Activated CD8-positive, alpha-beta memory T cell treated with anti-CD3 and anti-CD28 coated beads, Interleukin-2, amount 50 U/mL, for 4 hours (primary cell): ENCODE results near the gene ZNF594.
"Not testable (repeated sequence)": the region's sequence is repeated elsewhere in the genome, so short reads cannot be mapped to it uniquely, and the experiment has no call there.

Source experiments
- DNase-seq: peaks from one replicate; pipeline ENCODE4 v3.0.0-alpha.2; 2020

ZNF594 gene

GRCh38 chr17:5200360-5200759 is 8.7 kb upstream of the ZNF594 start:
- no peak for DNase-seq

DNA sequence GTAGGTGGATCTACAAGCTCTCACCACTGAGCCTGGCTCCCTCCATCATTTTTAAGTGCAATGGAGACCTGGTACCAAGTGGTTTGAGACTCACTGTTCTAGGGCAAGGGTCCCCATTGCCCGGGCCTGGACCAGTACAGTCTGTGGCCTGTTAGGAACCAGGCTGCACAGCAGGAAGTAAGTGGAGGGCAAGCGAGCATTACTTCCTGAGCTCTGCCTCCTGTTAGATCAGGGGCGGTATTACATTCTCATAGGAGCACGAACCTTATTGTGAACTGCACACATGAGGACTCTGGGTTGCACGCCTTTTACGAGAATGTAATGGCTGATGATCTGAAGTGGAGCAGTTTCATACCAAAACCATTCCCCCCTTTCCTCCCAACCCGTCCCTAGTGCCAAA is 6.8 kb upstream of the ZNF594 start:
- DNase-seq, result no peak

- DNase-seq, result no peak
These were observed 2.7 kb upstream of the ZNF594 start for GRCh38 chr17:5194346-5194745.

GRCh38 chr17:5184288-5184687 is 7.4 kb downstream of the ZNF594 start:
- DNase-seq, result no peak

- no peak for DNase-seq
These were observed 8.3 kb downstream of the ZNF594 start for GRCh38 chr17:5183410-5183793.

DNA sequence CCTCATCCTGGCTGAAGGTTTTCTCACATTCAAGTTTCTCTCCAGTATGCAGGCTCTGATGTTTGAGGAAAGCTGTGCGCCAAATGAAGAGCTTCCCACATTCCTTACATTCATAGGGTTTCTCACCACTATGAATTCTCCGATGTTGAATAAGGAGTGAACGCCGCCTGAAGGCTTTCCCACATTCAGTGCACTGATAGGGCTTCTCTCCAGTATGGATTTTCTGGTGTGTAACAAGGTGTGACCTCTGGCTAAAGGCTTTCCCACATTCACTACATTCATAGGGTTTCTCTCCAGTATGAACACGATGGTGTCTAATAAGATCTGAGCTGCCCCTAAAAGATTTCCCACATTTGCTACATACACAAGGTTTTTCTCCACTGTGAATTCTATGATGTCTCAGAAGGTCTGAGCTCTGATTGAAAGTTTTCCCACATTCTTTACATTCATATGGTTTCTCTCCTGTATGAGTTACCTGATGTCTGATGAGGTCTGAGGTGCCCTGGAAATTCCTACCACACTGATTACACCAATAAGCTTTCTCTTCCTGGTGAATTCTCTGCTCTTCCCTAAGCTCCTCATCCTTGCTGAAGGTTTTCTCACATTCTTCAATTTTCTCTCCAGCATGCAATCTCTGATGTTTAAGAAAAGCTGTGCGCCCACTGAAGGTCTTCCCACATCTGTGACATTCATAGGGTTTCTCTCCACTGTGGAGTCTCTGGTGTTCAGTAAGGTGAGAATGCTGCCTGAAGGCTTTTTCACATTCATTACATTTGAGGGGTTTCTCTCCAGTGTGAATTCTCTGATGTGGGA is 8.9 kb downstream of the ZNF594 start:
- DNase-seq, result no peak

DNA sequence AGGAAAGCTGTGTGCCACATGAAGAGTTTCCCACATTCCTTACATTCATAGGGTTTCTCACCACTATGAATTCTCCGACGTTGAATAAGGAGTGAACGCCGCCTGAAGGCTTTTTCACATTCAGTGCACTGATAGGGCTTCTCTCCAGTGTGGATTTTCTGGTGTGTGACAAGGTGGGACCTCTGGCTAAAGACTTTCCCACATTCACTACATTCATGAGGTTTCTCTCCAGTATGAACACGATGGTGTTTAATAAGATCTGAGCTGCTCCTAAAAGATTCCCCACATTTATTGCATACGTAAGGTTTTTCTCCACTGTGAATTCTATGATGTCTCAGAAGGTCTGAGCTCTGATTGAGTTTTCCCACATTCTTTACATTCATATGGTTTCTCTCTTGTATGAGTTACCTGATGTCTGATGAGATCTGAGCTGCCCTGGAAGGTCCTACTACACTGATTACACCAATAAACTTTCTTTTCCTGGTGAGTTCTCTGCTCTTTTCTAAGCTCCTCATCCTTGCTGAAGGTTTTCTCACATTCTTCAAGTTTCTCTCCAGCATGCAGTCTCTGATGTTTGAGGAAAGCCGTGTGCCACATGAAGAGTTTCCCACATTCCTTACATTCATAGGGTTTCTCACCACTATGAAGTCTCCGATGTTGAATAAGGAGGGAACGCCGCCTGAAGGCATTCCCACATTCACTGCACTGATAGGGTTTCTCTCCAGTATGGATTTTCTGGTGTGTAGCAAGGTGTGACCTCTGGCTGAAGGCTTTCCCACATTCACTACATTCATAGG is 10.0 kb downstream of the ZNF594 start:
- DNase-seq, result no peak

DNA sequence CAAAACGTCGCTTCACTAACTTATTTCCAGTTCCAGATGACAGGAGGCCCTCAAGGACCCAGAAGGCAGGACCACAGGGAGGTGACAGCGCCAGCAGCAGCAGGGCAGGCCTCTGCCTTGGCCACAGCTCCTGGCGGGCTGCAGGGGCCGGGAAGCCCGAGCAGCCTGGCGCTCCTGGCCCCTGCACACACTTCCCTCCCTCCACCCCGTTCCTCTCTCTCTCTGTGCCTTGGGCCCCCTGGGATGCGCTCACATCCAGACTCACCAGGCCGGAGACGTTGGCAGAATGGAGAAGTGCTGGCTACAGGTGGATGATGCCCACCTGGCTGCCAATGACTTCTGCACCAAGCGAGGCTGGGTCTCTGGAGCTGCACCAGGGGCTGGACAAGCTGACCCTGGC is 12.7 kb downstream of the ZNF594 start:
- no peak for DNase-seq

DNA sequence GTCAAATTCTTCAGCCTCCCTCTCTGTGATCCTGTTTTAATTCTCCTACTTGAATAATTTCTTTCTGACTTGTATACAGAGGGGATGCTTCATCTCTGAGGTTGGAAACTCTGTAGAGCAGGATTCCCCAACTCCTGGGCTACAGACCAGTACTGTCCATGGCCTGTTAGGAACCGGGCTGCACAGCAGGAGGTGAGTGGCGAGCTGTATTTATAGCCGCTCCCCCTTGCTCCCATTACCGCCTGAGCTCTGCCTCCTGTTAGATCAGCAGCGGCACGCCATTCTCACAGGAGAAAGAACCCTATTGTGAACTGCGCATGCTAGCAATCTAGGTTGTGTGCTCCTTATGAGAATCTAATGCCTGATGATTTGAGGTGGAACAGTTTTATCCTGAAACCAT is 16.6 kb downstream of the ZNF594 start:
- DNase-seq, result not testable (repeated sequence)

GRCh38 chr17:5165791-5166564 is 25.7 kb downstream of the ZNF594 start:
- DNase-seq, result not testable (repeated sequence)

- DNase-seq, result no peak
These were observed 27.2 kb downstream of the ZNF594 start for GRCh38 chr17:5164436-5164835.

- DNase-seq, result not testable (repeated sequence)
These were observed 29.9 kb downstream of the ZNF594 start for GRCh38 chr17:5161793-5162192.

DNA sequence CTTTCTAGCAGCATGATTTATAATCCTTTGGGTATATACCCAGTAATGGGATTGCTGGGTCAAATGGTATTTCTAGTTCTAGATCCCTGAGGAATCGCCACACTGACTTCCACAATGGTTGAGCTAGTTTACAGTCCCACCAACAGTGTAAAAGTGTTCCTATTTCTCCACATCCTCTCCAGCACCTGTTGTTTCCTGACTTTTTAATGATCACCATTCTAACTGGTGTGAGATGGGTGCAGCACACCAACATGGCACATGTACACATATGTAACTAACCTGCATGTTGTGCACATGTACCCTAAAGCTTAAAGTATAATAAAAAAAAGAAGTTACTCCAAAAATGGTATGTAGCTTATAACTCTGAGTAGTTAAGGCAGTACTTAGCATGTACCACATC is 31.0 kb downstream of the ZNF594 start:
- not testable (repeated sequence) for DNase-seq

DNA sequence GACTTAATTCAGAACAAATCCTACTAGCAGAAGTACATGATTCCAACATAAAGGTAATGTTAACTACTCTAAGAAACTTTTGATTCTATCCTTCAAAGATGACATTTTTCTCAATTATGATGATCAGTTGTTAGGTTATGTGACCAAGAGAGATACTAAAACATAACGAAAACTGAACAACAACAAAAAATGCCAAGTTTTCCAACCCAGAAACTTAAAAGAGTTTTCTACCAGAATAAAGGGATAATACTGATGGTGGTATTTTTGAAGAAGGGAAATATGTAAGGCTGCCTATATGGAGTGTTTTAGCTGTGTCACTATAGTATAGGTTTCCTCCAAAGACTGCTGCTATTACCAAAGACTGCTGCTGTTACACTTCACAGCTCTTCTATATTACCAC is 45.5 kb downstream of the ZNF594 start:
- not testable (repeated sequence) for DNase-seq

GRCh38 chr17:5142877-5143276 is 48.8 kb downstream of the ZNF594 start:
- not testable (repeated sequence) for DNase-seq

DNA sequence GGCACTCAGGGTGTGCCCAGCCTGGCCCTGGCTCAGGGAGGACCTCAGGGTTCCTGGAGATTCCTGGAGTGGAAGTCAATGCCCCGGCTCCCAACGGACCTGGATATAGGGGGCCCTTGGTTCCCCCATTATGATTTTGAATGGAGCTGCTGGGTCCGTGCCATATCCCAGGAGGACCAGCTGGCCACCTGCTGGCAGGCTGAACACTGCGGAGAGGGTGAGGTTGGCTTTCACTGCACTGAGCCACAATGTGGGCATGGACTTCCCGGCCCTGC is 52.3 kb downstream of the ZNF594 start:
- DNase-seq, result no peak

GRCh38 chr17:5138616-5139457 is 52.8 kb downstream of the ZNF594 start:
- no peak for DNase-seq

DNA sequence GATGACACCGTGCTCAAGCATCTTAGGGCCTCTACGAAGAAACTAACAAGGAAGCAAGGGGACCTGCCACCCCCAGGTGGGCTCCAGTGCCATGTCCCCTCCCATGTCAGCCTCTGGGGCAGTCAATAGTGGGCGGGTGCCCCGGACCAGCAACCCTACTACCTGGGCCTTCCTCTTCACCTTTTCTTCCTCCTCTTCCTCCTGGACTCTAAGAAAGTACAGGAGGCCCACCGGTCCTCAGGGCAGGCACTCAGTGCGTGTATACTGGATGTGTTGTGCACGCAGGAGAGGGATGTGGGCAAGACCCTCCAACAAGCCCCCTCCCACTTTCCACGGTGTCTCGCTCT is 53.5 kb downstream of the ZNF594 start:
- DNase-seq, result not testable (repeated sequence)

- not testable (repeated sequence) for DNase-seq
These were observed 54.0 kb downstream of the ZNF594 start for GRCh38 chr17:5137511-5138197.

DNA sequence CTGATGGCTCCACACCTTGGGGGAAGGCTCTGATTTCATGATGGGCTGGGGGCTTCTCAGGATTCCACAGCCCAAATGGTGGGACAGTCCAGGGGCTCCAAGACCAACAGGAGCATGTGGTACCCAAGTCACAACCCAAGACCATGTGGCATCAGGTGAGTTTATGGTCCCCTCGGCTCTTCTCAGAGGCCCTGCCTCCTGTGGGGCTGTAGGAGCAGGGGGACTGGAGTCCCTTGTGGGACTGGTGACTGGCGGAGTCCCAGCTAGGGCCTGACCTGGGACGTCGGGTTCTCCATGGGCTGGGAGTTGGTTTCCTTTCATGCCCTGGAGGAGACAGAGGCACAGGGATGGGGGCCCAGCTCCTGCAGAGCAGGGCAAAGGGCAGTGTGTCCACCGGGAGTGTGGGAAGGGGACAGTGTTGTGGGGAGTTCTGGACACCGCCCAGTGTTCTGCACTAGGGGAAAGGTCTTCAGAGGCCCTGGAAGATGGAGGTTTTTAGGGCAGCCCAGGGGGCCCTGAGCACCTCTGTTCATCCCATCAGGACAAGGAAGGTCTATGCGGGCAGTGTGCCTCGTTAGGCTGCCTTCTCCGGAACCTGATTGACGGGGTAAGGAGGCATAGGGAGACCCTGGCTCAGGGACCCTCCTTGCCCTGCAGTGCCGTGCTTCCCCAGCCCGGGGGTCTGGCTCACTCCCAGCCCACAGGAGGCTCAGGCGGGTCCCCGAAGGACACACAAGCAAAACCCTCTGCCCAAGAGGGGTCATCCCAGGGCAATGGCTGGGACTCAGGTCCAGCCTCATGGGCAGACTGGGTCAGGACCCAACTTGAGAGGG is 54.9 kb downstream of the ZNF594 start:
- not testable (repeated sequence) for DNase-seq
